Measurements from ENCODE around the gene S1PR5. TPM values are rescaled to one million over a fixed set of nuclear protein-coding genes. Genes with fewer than 3 reads are reported as not detected.

The S1PR5 gene
- total RNA-seq, 2 experiments from 2014 or later = 0.55 to 0.92 TPM

DNA sequence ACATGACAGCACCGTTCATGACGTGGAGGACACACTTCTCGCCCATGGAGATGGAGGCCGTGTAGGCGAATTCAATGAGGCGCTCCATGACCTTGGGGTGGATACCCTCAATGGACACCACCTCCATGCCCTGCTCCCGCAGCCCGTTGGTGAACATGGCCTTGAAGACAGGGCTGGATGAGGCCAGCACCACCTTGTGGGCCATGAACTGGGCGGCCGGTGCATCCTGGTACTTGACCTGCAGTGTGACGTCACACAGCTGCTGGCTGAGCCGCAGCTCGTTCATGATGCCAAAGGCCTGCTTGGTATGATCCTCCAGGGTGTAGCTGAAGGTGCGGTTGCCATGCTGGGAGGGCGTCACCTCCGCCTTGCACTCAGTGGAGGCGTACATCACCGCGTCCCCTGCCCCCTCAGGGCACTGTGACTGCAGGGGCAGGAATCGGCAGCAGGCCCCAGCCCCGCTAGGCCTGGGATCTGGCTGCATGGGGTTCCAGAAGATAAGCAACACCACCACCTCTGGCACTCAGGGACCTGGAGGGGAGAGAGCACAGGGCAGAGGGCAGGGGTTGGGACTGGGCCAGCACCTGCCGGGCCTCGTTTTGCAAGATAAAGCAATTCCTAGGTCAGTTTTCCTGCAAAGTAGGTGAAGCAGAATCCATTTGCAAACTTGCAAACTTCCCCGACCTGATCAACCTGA is 17.5 kb downstream of the S1PR5 start:
- Histone ChIP-seq H3K4me3 (ENCODE audit: low read length) (no peak overlapping the region), H3K27me3 (ENCODE audit: control insufficient read depth in 1 of 2, insufficient read depth in 2 of 2, low read length in 2 of 2) (no peaks in the 10 kb centered on the region), H3K9me3 (ENCODE audit: control insufficient read depth in 1 of 2, insufficient read depth in 1 of 2, low read length in 2 of 2) (no peaks in the 10 kb centered on the region), H3K36me3 (ENCODE audit: insufficient read depth, low read length) (peaks cover 33% of the 10 kb centered on the region), H3K27ac (ENCODE audit: low read depth in 1 of 2, low read length in 2 of 2) (no peak overlapping the region), H3K4me1 (ENCODE audit: insufficient read depth, low read length) (peaks cover 54% of the 10 kb centered on the region)
- H3K4me3 Mint-ChIP-seq = peak overlapping the region; percentile 87
- DNase-seq = no peak
- no peaks in the 10 kb centered on the region for H3K27me3 Mint-ChIP-seq
- no peak for ATAC-seq (ENCODE audit: poor library complexity)
- ChIA-PET POLR2A (interaction anchor here (0.7 kb wide), 1 partner anchor 202 kb away, joined by 3 read pairs; the partner anchor contains the start of gene QTRT1), CTCF (interaction anchor here (1.3 kb wide), 1 partner anchor 16 kb away, joined by 3 read pairs; no protein-coding TSS in a partner anchor)
- H3K27ac Mint-ChIP-seq = no peak overlapping the region
- no peaks in the 10 kb centered on the region for H3K9me3 Mint-ChIP-seq
- TF ChIP-seq, protein P1, sequence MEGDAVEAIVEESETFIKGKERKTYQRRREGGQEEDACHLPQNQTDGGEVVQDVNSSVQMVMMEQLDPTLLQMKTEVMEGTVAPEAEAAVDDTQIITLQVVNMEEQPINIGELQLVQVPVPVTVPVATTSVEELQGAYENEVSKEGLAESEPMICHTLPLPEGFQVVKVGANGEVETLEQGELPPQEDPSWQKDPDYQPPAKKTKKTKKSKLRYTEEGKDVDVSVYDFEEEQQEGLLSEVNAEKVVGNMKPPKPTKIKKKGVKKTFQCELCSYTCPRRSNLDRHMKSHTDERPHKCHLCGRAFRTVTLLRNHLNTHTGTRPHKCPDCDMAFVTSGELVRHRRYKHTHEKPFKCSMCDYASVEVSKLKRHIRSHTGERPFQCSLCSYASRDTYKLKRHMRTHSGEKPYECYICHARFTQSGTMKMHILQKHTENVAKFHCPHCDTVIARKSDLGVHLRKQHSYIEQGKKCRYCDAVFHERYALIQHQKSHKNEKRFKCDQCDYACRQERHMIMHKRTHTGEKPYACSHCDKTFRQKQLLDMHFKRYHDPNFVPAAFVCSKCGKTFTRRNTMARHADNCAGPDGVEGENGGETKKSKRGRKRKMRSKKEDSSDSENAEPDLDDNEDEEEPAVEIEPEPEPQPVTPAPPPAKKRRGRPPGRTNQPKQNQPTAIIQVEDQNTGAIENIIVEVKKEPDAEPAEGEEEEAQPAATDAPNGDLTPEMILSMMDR (IDR thresholded peaks at IDR 0.05) = no peak
- H3K36me3 Mint-ChIP-seq (ENCODE audit: low read depth) = peaks cover 27% of the 10 kb centered on the region
- H3K4me1 Mint-ChIP-seq (ENCODE audit: low read depth) = peaks cover 28% of the 10 kb centered on the region
- intact Hi-C loops (cut with DNase I, micrococcal nuclease) = loop anchor here (5.0 to 10.0 kb wide), 2 partner anchors 43 to 155 kb away; partner anchors contain the start of genes ATG4D (in 1 of the 2) and ILF3 (in 1 of the 2)

DNA sequence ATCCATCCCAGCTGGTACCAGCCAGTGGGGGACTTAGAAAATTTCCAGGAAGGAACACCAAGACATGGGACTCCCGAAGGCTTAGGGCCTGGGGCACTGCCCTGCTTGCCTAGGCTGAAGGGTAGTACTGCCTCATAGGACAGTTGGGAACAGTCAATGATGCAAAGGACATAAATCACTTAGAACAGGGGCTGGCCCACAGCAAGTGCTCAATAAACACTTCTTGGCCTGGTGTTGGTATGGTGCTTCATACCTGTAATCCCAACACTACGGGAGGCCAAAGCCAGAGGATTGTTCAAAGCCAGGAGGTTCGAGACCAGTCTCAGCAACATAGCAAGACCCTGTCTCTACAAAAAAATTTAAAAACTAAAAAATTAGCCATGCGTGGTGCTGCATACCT is 19.9 kb downstream of the S1PR5 start:
- TF ChIP-seq, protein P1 (IDR thresholded peaks at IDR 0.05) = no peak
- H3K9me3 Mint-ChIP-seq = no peaks in the 10 kb centered on the region
- intact Hi-C loops (cut with DNase I, micrococcal nuclease) = no loop called here
- peak overlapping the region; percentile 57 for H3K4me3 Mint-ChIP-seq
- DNase-seq = no peak
- no peak for ATAC-seq (ENCODE audit: poor library complexity)
- peaks cover 33% of the 10 kb centered on the region for H3K36me3 Mint-ChIP-seq (ENCODE audit: low read depth)
- no peak overlapping the region for H3K27ac ChIP-seq (ENCODE audit: low read depth in 1 of 2, low read length in 2 of 2)
- peaks cover 48% of the 10 kb centered on the region for H3K4me1 ChIP-seq (ENCODE audit: insufficient read depth, low read length)
- H3K27me3 Mint-ChIP-seq = no peaks in the 10 kb centered on the region
- CTCF ChIA-PET = interaction anchor here (0.7 kb wide), 1 partner anchor 69 kb away, joined by 3 read pairs; no protein-coding TSS in a partner anchor
- POLR2A ChIA-PET = no interaction called here
- H3K36me3 ChIP-seq (ENCODE audit: insufficient read depth, low read length) = peaks cover 39% of the 10 kb centered on the region
- H3K27ac Mint-ChIP-seq = no peak overlapping the region
- H3K4me3 ChIP-seq (ENCODE audit: low read length) = no peak overlapping the region
- no peaks in the 10 kb centered on the region for H3K9me3 ChIP-seq (ENCODE audit: control insufficient read depth in 1 of 2, insufficient read depth in 1 of 2, low read length in 2 of 2)
- no peaks in the 10 kb centered on the region for H3K27me3 ChIP-seq (ENCODE audit: control insufficient read depth in 1 of 2, insufficient read depth in 2 of 2, low read length in 2 of 2)
- H3K4me1 Mint-ChIP-seq (ENCODE audit: low read depth) = peaks cover 25% of the 10 kb centered on the region

DNA sequence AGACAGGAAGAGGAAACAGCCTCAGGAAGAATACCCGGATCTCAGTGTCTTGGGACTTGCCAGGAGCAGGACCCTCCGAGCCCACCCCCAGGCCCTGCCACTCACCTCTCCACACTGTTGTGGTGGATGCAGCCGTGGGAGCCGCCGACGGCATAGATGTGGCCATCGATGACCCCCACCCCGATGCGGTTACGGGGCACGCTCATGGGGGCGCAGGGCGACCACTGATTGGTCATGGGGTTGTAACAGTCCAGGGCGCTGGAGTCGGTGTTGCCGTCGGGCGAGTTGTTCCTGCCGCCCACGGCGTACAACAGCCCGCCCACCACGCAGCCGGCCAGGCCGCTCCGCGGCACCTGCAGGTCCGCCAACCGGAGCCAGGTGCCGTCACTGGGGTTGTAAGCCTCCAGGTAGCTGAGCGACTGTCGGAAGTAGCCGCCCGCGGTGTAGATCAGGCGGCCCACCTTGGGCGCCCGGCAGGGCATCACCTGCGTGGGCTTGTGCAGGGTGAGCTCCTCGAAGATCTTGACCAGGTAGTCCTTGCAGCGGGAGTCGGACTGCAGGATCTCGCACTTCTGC is 25.7 kb downstream of the S1PR5 start:
- Histone ChIP-seq H3K4me1 (ENCODE audit: insufficient read depth, low read length) (peaks cover under 1% of the 10 kb centered on the region), H3K4me3 (ENCODE audit: low read length) (no peak overlapping the region), H3K27me3 (ENCODE audit: control insufficient read depth in 1 of 2, insufficient read depth in 2 of 2, low read length in 2 of 2) (no peaks in the 10 kb centered on the region), H3K9me3 (ENCODE audit: control insufficient read depth in 1 of 2, insufficient read depth in 1 of 2, low read length in 2 of 2) (no peaks in the 10 kb centered on the region), H3K36me3 (ENCODE audit: insufficient read depth, low read length) (peaks cover 60% of the 10 kb centered on the region), H3K27ac (ENCODE audit: low read depth in 1 of 2, low read length in 2 of 2) (no peak overlapping the region)
- no peak for ATAC-seq (ENCODE audit: poor library complexity)
- H3K36me3 Mint-ChIP-seq (ENCODE audit: low read depth) = peaks cover 39% of the 10 kb centered on the region
- no peaks in the 10 kb centered on the region for H3K9me3 Mint-ChIP-seq
- H3K4me3 Mint-ChIP-seq = no peak overlapping the region
- no peaks in the 10 kb centered on the region for H3K27me3 Mint-ChIP-seq
- H3K27ac Mint-ChIP-seq = no peak overlapping the region
- ChIA-PET POLR2A (no interaction called here), CTCF (interaction anchor here (1.2 kb wide), 1 partner anchor 208 kb away, joined by 3 read pairs; no protein-coding TSS in a partner anchor)
- intact Hi-C loops (cut with DNase I, micrococcal nuclease) = no loop called here
- no peak for DNase-seq
- TF ChIP-seq, protein P1 (IDR thresholded peaks at IDR 0.05) = no peak
- peaks cover 8% of the 10 kb centered on the region for H3K4me1 Mint-ChIP-seq (ENCODE audit: low read depth)

Measured in CD4-positive, alpha-beta T cell (primary cell).